Coronary artery (tissue), 2 donors: Measurements from ENCODE around the gene TENM3.

Experiments
- DNase-seq: peaks from one replicate; pipeline ENCODE4 v3.0.0-alpha.2; 2017; ENCODE audit warnings: low spot score
- H3K27ac ChIP-seq, 2 donors: fragments of 200-600 bp; sonication (generic); one replicate each; pipeline ENCODE4 v1.5.1; 2016 to 2019
- H3K4me3 ChIP-seq: fragments of 200-600 bp; sonication (generic); 2 replicates; pipeline ENCODE4 v1.5.1; 2016; ENCODE audit warnings: mild to moderate bottlenecking, moderate library complexity
- CTCF ChIP-seq: fragments of 200-600 bp; sonication (generic); IDR thresholded peaks from one replicate; pipeline ENCODE4 v1.5.1; 2019; ENCODE audit warnings: antibody characterized with exemption

TENM3 gene

GRCh38 chr4:182286931-182287330 lies 43.7 kb downstream of the TENM3 start:
- Histone ChIP-seq H3K27ac (no peak overlapping the region), H3K4me3 (no peak overlapping the region)
- no peak for DNase-seq
- no peak for TF ChIP-seq CTCF

- DNase-seq: no peak
- Histone ChIP-seq H3K4me3 (no peak overlapping the region), H3K27ac (no peak overlapping the region)
- no peak for TF ChIP-seq CTCF
These were observed 45.3 kb downstream of the TENM3 start for GRCh38 chr4:182288534-182288933.

- no peak for TF ChIP-seq CTCF
- no peak for DNase-seq
- no peak overlapping the region for H3K4me3 ChIP-seq
- no peak overlapping the region for H3K27ac ChIP-seq
These were observed 46.6 kb downstream of the TENM3 start for GRCh38 chr4:182289809-182290208.

GRCh38 chr4:182291175-182291574 lies 48.0 kb downstream of the TENM3 start:
- DNase-seq: no peak
- Histone ChIP-seq H3K27ac (no peak overlapping the region), H3K4me3 (no peak overlapping the region)
- no peak for TF ChIP-seq CTCF

- DNase-seq: no peak
- no peak for TF ChIP-seq CTCF
- Histone ChIP-seq H3K4me3 (no peak overlapping the region), H3K27ac (no peak overlapping the region)
These were observed 48.5 kb downstream of the TENM3 start for GRCh38 chr4:182291597-182292270.

GRCh38 chr4:182292612-182293011 lies 49.4 kb downstream of the TENM3 start:
- H3K27ac ChIP-seq: no peak overlapping the region
- H3K4me3 ChIP-seq: no peak overlapping the region
- TF ChIP-seq CTCF: no peak
- no peak for DNase-seq

GRCh38 chr4:182293691-182294255 lies 50.6 kb downstream of the TENM3 start:
- DNase-seq: no peak
- no peak overlapping the region for H3K27ac ChIP-seq
- no peak for TF ChIP-seq CTCF
- no peak overlapping the region for H3K4me3 ChIP-seq
